Small intestine (tissue), 7 donors: ENCODE data around the gene GALNS. TPM values are rescaled to one million over a fixed set of nuclear protein-coding genes. Genes with fewer than 3 reads are reported as not detected.

Experiments
- DNase-seq, 2 donors: peaks; one replicate each; pipeline versions ENCODE4 v3.0.0 to v3.0.0-alpha.2; 2013
- FAIRE-seq: peaks from 2 replicates; lab custom pipeline; 2012; peaks lifted over from hg19 to GRCh38; lab: Jason Lieb, UNC
- H3K27ac ChIP-seq, 3 donors: one replicate each; pipeline ENCODE4 v1.5.1; 2013; ENCODE audit warnings: low read length in 2 of 3, mild to moderate bottlenecking in 2 of 3, control low read depth in 1 of 3, inconsistent platforms in 1 of 3, low read depth in 1 of 3, moderate library complexity in 1 of 3
- H3K27me3 ChIP-seq, 3 donors: one replicate each; pipeline ENCODE4 v1.6.1; 2013; ENCODE audit warnings: low read length in 3 of 3, inconsistent platforms in 1 of 3; ENCODE audit not compliant: control insufficient read depth in 3 of 3, insufficient read depth in 3 of 3
- H3K36me3 ChIP-seq, 3 donors: one replicate each; pipeline ENCODE4 v1.6.1; 2013; ENCODE audit warnings: low read length in 3 of 3, inconsistent platforms in 1 of 3, low read depth in 1 of 3, mild to moderate bottlenecking in 1 of 3, moderate library complexity in 1 of 3; ENCODE audit not compliant: control insufficient read depth in 3 of 3, insufficient read depth in 2 of 3
- H3K4me1 ChIP-seq, 3 donors: one replicate each; pipeline ENCODE4 v1.6.1; 2013; ENCODE audit warnings: low read length in 2 of 3, inconsistent platforms in 1 of 3, low read depth in 1 of 3, mild to moderate bottlenecking in 1 of 3, moderate library complexity in 1 of 3; ENCODE audit not compliant: control insufficient read depth in 3 of 3, insufficient read depth in 2 of 3
- H3K4me3 ChIP-seq, 3 donors: one replicate each; pipeline ENCODE4 v1.5.1; 2013; ENCODE audit warnings: low read length in 3 of 3, control low read depth in 1 of 3, inconsistent platforms in 1 of 3, low read depth in 1 of 3, mild to moderate bottlenecking in 1 of 3, moderate library complexity in 1 of 3
- H3K9me3 ChIP-seq, 2 donors: one replicate each; pipeline ENCODE4 v1.6.1; 2013; ENCODE audit warnings: low read depth in 1 of 2, low read length in 1 of 2; ENCODE audit not compliant: control insufficient read depth in 2 of 2, insufficient read depth in 1 of 2
- WGBS, 3 donors: extraction: QIAGEN DNeasy Blood & Tissue Kit; methylation state at CpG; one replicate each; pipeline ENCODE4 v1.1.7; 2013; 5-methylcytosine and 5-hydroxymethylcytosine counted together
- polyA plus RNA-seq, 4 donors: library from polyadenylated mRNA; stranded (reverse) in 3 of 4; unstranded in 1 of 4; fragments of 200-250 nt in 3 of 4; fragments of 120-200 nt in 1 of 4; gene quantifications; one replicate each; pipeline versions ENCODE4 v1.2.1 to v1.2.3, GENCODE V29; 2013
- donor health status: healthy with polysubstance abuse.
- donor health status: control.
- donor health status: control.
- donor health status: Bipolar disorder and iron deficiency.
- donor health status: healthy.

Gene GALNS
- polyA plus RNA-seq, 4 donors: 28.3 to 35.4 (median 32.7) TPM

DNA sequence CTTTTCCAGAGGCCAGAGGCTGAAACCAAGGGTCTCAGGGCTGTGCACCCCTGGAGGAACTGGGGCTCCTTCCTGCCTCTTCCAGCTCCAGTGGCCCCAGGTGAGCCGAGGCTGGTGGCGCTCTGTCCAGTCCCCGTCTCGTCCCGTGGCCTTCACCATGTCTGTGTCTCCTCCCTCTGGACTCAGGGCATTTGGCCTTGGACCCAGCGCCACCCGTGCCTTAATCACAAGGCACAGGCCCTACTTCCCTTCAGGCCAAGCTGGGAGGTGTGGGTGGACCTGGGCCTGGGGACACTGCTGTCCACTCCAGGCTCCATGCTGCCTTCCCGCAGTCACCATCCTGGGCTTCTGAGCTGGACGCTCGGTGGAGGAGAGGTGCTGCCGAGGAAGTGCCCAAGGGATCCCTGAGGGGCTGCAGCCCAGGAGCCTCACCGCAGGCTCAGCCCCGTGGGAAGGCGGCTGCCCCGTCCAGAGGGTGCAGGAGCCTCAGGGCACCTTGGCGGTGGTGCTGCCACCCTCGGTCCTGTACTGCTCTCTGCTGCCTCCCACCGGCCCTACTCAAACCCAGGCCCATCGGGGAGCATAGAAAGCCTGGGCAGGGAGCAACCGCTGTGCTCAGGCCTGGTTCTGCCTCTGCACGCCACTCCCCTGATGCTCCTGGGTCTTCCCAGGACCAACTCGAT lies 35.4 kb downstream of the GALNS start:
- DNase-seq: no peak
- WGBS, 3 donors: 82 to 89% (median 86%) methylated on average over 19 to 22 of the region's 22 CpGs
- Histone ChIP-seq H3K27ac (no peak overlapping the region), H3K36me3 (peaks cover 0 to 72% (median 5%) of the 10 kb centered on the region in 3 donors), H3K4me3 (no peak overlapping the region), H3K27me3 (no peaks in the 10 kb centered on the region), H3K9me3 (no peaks in the 10 kb centered on the region), H3K4me1 (no peaks in the 10 kb centered on the region)
- no peak for FAIRE-seq

DNA sequence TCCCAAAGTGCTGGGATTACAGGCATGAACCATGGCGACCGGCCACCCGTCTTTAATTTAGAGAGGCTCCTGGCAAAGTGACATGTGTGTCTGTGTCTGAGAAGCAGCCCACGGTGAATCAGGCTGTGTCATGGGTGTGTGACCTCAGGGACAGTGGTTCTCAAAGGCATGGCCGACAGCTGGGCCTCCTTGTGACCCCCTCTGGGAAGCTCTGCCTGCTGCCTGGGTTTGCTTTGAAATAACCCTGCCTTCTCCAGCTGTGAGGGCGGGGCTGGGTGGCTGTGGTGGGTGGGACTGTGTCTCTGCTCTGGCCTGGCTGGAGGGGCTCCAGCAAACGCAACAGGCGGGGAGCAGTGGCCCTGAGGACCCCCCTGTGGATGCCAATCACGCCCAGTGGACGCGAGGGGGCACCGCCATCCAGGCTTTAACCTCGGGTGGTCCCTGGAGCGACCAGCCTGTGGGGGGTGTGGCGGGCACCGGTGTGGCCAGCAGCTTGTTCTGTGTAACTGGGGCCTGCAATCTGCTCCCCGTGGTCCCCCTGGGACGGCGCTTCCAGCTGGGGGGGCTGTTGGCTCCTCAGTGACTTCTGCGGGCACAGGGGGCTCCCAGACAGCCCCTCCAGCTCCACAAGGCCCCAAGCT lies 36.2 kb downstream of the GALNS start:
- Histone ChIP-seq H3K9me3 (no peaks in the 10 kb centered on the region), H3K4me1 (no peaks in the 10 kb centered on the region), H3K4me3 (no peak overlapping the region), H3K27me3 (no peaks in the 10 kb centered on the region), H3K36me3 (peaks cover 0 to 67% (median 5%) of the 10 kb centered on the region in 3 donors), H3K27ac (no peak overlapping the region)
- no peak for FAIRE-seq
- DNase-seq: no peak
- 79 to 91% (median 90%) methylated on average over 19 to 20 of the region's 20 CpGs for WGBS, 3 donors

DNA sequence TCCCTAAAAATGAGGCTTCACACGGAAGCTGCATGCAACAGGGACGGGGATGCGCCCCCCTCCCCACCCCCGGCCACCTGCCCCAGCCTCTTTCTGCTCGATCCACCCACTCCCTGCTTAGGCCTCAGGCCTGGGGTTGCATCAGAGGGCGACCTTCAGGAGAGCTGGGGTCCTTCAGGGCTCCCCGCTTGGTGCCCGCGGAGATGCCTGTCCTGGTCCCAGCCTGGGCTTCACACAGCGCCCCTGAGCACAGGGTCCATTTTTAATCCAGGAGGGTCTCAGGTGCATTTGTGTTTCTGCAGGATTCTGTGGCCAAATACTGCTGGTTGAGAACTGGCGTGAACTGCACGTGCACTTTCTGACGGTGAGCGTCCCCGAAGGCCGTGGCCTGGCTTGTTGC lies 37.6 kb downstream of the GALNS start:
- Histone ChIP-seq H3K4me1 (no peaks in the 10 kb centered on the region), H3K4me3 (no peak overlapping the region), H3K27ac (no peak overlapping the region), H3K27me3 (no peaks in the 10 kb centered on the region), H3K9me3 (no peaks in the 10 kb centered on the region), H3K36me3 (peaks cover 0 to 57% (median 5%) of the 10 kb centered on the region in 3 donors)
- DNase-seq (no peak), FAIRE-seq (no peak)
- WGBS, 3 donors: 85 to 89% (median 89%) methylated on average over 16 of the region's 16 CpGs

DNA sequence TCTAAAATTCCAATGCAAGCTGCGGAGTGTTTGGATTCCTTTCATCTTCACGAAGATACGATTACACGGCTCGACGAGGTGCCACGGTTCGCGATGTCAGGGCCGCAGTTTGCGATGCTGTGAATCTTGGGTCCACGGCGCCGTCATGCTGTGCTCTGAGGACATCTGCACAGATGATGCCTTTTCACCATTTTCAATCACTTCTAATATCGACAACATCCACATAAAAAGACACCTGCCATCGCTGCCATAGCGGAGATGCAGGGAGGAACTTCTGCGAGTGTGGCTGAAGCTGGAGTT lies 38.2 kb downstream of the GALNS start:
- H3K27me3 ChIP-seq: no peaks in the 10 kb centered on the region
- H3K36me3 ChIP-seq: peaks cover 0 to 52% (median 5%) of the 10 kb centered on the region in 3 donors
- no peak overlapping the region for H3K4me3 ChIP-seq
- no peaks in the 10 kb centered on the region for H3K9me3 ChIP-seq
- FAIRE-seq (no peak), DNase-seq (no peak)
- no peak overlapping the region for H3K27ac ChIP-seq
- H3K4me1 ChIP-seq: peaks cover 0 to under 1% (median 0%) of the 10 kb centered on the region in 3 donors
- WGBS, 3 donors: 85 to 92% (median 89%) methylated on average over 18 of the region's 18 CpGs

DNA sequence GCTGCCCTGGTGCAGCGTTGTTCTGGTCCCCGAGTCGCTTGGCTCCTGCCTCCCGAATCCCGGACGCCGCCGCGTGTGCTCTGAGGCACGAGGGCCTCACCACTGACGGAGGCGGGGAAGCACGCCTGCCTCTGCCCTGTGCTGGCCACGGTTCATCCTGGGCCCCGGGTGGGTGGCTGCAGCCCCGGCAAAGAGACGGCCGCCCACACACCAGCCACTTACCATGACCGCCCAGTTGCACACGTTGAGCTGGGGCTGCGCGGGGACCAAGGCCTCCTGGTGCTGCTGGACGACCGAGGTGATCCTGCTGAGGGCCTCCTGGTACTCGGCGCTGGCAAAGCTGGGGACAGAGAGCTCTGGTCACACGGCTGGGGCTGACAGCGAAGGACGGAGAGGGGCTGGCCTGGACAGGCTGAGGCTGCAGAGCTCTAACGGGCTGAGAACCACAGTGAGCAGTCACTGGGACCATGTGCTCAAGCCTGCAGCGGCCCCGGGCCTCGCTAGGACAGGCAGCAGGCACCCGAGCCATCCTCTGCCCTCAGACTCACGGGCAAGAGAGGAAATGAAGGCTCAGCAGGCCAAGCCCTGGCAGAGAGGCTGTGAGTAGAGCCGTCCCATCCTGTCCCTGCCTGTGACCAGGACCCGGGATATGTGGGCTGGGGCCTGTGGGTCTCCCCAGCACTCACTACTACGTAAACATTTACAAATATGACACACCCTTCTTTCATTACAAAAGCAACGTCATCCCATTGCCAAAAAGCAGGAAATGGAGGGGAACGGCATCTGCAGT lies 38.8 kb downstream of the GALNS start:
- Histone ChIP-seq H3K4me3 (no peak overlapping the region), H3K27ac (no peak overlapping the region), H3K9me3 (no peaks in the 10 kb centered on the region), H3K36me3 (peaks cover 0 to 50% (median 5%) of the 10 kb centered on the region in 3 donors), H3K4me1 (peaks cover 0 to 6% (median 0%) of the 10 kb centered on the region in 3 donors), H3K27me3 (no peaks in the 10 kb centered on the region)
- WGBS, 3 donors: 84 to 87% (median 86%) methylated on average over 39 to 40 of the region's 40 CpGs
- FAIRE-seq (no peak), DNase-seq (no peak)

DNA sequence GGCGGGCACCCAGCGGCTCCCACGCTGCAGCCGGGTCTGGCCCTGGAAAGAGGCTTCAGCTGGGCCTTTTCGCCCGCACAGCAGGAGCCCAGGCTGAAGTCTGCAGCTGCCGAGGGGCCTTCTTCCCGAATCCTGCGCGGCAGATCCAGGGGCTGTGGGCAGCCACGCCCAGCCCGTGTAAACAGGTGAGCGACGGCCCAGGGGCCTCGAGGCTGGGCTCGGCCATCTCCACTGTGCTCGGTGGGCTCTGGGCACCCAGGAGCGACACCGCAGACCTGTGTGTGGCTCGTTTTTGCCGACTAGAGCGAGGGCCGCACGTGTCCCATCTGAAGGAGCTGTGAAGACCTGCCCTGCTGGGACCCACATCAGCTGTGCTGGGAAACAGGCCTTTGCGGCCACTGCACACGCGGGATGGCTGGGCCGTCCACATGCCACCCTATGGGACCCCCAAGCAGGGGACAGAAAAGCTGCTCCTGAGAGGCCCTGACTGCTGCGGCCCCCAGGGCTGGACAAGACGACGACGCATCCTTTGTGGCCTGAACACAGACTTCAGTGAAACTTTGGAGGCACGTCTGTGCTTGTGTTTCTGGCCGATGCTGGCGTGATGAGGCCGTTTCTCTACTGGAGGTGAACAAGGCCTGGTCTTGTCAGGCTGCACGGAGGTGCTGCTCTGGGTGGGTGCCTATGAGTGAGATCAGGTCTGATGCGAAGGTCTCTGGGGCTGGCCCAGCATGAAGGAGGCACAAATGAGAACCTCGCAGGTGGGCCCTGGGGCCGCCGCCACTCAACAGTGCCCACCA lies 39.8 kb downstream of the GALNS start:
- DNase-seq (no peak), FAIRE-seq (no peak)
- H3K27ac ChIP-seq: no peak overlapping the region
- H3K4me3 ChIP-seq: no peak overlapping the region
- H3K36me3 ChIP-seq: peaks cover 0 to 39% (median 2%) of the 10 kb centered on the region in 3 donors
- no peaks in the 10 kb centered on the region for H3K27me3 ChIP-seq
- peaks cover 0 to 7% (median 0%) of the 10 kb centered on the region in 3 donors for H3K4me1 ChIP-seq
- no peaks in the 10 kb centered on the region for H3K9me3 ChIP-seq
- 80 to 85% (median 83%) methylated on average over 35 to 41 of the region's 41 CpGs for WGBS, 3 donors

DNA sequence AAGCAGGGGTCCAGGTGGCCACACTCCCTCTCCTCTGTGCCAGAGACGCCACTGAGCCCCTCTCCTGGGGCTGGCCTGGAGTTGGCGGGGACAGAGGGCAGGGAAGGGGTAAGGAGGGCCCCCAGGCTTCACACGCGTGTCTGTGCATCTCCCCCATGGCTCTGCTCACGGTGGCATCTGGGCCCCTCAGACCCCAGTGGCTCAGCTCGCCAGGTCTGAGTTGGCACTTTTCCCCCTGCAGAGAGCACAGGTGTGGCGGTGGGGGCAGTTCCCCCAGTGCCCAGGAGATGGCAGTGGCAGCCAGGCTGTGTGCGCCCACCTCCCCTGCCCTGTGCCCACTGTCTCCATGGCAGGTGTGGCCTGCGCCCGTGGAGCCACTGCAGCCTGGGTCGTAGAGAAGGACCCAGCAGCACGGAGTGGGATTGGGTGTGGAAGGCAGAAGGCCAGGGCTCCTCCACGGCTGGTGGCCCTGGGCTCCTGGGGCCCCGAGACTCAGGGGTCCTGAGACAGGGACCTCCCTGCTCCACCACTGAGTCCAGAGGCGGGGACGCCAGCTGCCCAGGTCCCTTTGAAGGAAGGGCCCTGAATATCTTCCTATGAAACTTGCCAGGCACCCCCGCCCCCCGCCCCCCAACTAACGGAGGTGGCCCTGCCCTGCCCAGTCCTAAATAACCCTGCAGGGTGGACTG lies 40.7 kb downstream of the GALNS start:
- H3K27ac ChIP-seq: no peak overlapping the region
- WGBS, 3 donors: 26 to 50% (median 44%) methylated on average over 16 to 19 of the region's 19 CpGs
- H3K36me3 ChIP-seq: peaks cover 0 to 31% (median 0%) of the 10 kb centered on the region in 3 donors
- no peaks in the 10 kb centered on the region for H3K9me3 ChIP-seq
- FAIRE-seq (no peak), DNase-seq (peak; percentile 38 to 41)
- no peaks in the 10 kb centered on the region for H3K27me3 ChIP-seq
- no peak overlapping the region for H3K4me3 ChIP-seq
- H3K4me1 ChIP-seq: peaks cover 0 to 8% (median 0%) of the 10 kb centered on the region in 3 donors
